Hepatocyte (in vitro differentiated cells): ENCODE data around the gene TMEM141. TPM values are rescaled to one million over a fixed set of nuclear protein-coding genes. Genes with fewer than 3 reads are reported as not detected.
"Not testable (repeated sequence)": the region's sequence is repeated elsewhere in the genome, so short reads cannot be mapped to it uniquely, and the experiment has no call there.

Experiments used
- DNase-seq: peaks from one replicate; pipeline ENCODE4 v3.0.0-alpha.2; 2016; ENCODE audit warnings: low spot score
- H2AFZ ChIP-seq: fragments of 200-600 bp; sonication (generic); 2 replicates; pipeline ENCODE4 v1.6.0; 2016; ENCODE audit warnings: antibody characterized with exemption, mild to moderate bottlenecking
- H3K27ac ChIP-seq: fragments of 200-600 bp; sonication (generic); 2 replicates; pipeline ENCODE4 v1.5.1; 2016; ENCODE audit warnings: mild to moderate bottlenecking
- H3K27me3 ChIP-seq: fragments of 200-600 bp; sonication (generic); 2 replicates; pipeline ENCODE4 v1.6.1; 2016
- H3K36me3 ChIP-seq: fragments of 200-600 bp; sonication (generic); replicated peaks from 2 replicates; pipeline ENCODE4 v1.5.1; 2016; ENCODE audit warnings: low read depth; ENCODE audit not compliant: insufficient read depth
- H3K4me1 ChIP-seq: fragments of 200-600 bp; sonication (generic); 2 replicates; pipeline ENCODE4 v1.5.1; 2016; ENCODE audit warnings: mild to moderate bottlenecking, moderate library complexity; ENCODE audit not compliant: insufficient read depth
- H3K4me2 ChIP-seq: fragments of 200-600 bp; sonication (generic); 2 replicates; pipeline ENCODE4 v1.6.0; 2016
- H3K4me3 ChIP-seq: fragments of 200-600 bp; sonication (generic); 2 replicates; pipeline ENCODE4 v1.5.1; 2016; ENCODE audit warnings: mild to moderate bottlenecking
- H3K79me2 ChIP-seq: fragments of 200-600 bp; sonication (generic); 2 replicates; pipeline ENCODE4 v1.6.0; 2017; ENCODE audit warnings: mild to moderate bottlenecking
- H3K9me2 ChIP-seq: fragments of 200-600 bp; sonication (generic); replicated peaks from 2 replicates; pipeline ENCODE4 v1.6.0; 2017; ENCODE audit warnings: mild to moderate bottlenecking; ENCODE audit not compliant: insufficient read depth
- H3K9me3 ChIP-seq: fragments of 200-600 bp; sonication (generic); 2 replicates; pipeline ENCODE4 v1.5.1; 2016; ENCODE audit warnings: low read depth, mild to moderate bottlenecking
- H4K20me1 ChIP-seq: fragments of 200-600 bp; sonication (generic); 2 replicates; pipeline ENCODE4 v1.6.0; 2016; ENCODE audit warnings: mild to moderate bottlenecking; ENCODE audit not compliant: insufficient read depth, poor library complexity, severe bottlenecking
- CTCF ChIP-seq: fragments of 200-600 bp; sonication (generic); IDR thresholded peaks from 2 replicates; pipeline ENCODE4 v1.5.1; 2016; ENCODE audit warnings: antibody characterized with exemption, mild to moderate bottlenecking; ENCODE audit not compliant: poor library complexity
- EZH2 ChIP-seq: fragments of 200-600 bp; sonication (generic); IDR thresholded peaks from 2 replicates; pipeline ENCODE4 v1.6.1; 2016; ENCODE audit warnings: antibody characterized with exemption, mild to moderate bottlenecking, borderline replicate concordance
- EZH2phosphoT487 ChIP-seq: fragments of 200-600 bp; sonication (generic); IDR thresholded peaks from one replicate; pipeline ENCODE4 v1.6.1; 2018; ENCODE audit warnings: antibody characterized with exemption, mild to moderate bottlenecking, low read depth, moderate library complexity; ENCODE audit not compliant: unreplicated experiment, severe bottlenecking
- WGBS: methylation state at CpG from one replicate; pipeline ENCODE4 v1.1.6; 2016; ENCODE audit warnings: low lambda C conversion rate; ENCODE audit errors: missing lambda C conversion rate; 5-methylcytosine and 5-hydroxymethylcytosine counted together
- polyA plus RNA-seq: library from polyadenylated mRNA; unstranded; fragments of >200 nt; fragmentation: Nextera tagmentation; extraction: Ambion mirVana; gene quantifications from 2 replicates; pipeline ENCODE4 v1.2.1, GENCODE V29; 2016
- total RNA-seq: library from RNA; depleted of rRNA; stranded (reverse); fragments of >200 nt; gene quantifications from 2 replicates; pipeline ENCODE4 v1.2.3, GENCODE V29; 2014

TMEM141 gene
- total and polyA plus RNA-seq, 2 experiments from 2014 or later: 230 to 385 TPM

GRCh38 chr9:136835932-136836904 is 45.1 kb downstream of the TMEM141 start:
- no peaks in the 10 kb centered on the region for H3K79me2 ChIP-seq
- no peak overlapping the region for H3K4me3 ChIP-seq
- no peaks in the 10 kb centered on the region for H3K27me3 ChIP-seq
- H2AFZ ChIP-seq: no peak overlapping the region
- no peaks in the 10 kb centered on the region for H3K9me3 ChIP-seq
- H3K4me2 ChIP-seq: no peak overlapping the region
- H3K27ac ChIP-seq: no peak overlapping the region
- no peaks in the 10 kb centered on the region for H3K9me2 ChIP-seq
- peaks cover 5% of the 10 kb centered on the region for H4K20me1 ChIP-seq
- TF ChIP-seq CTCF (no peak), EZH2phosphoT487 (no peak), EZH2 (no peak)
- DNase-seq: no peak
- no peaks in the 10 kb centered on the region for H3K36me3 ChIP-seq
- peaks cover 16% of the 10 kb centered on the region for H3K4me1 ChIP-seq
- WGBS: 97% methylated on average over 20 of the region's 21 CpGs

- Histone ChIP-seq H3K36me3 (no peaks in the 10 kb centered on the region), H2AFZ (no peak overlapping the region), H3K9me2 (no peaks in the 10 kb centered on the region), H3K4me2 (no peak overlapping the region), H3K27ac (no peak overlapping the region), H4K20me1 (peaks cover 5% of the 10 kb centered on the region), H3K4me1 (peaks cover 25% of the 10 kb centered on the region), H3K4me3 (no peak overlapping the region), H3K27me3 (no peaks in the 10 kb centered on the region), H3K79me2 (no peaks in the 10 kb centered on the region), H3K9me3 (no peaks in the 10 kb centered on the region)
- 95% methylated on average over 22 of the region's 27 CpGs for WGBS
- TF ChIP-seq CTCF (no peak), EZH2phosphoT487 (no peak), EZH2 (no peak)
- DNase-seq: no peak
These were observed 46.2 kb downstream of the TMEM141 start for GRCh38 chr9:136837146-136837855.

GRCh38 chr9:136837856-136838277 is 46.7 kb downstream of the TMEM141 start:
- H3K27ac ChIP-seq, H2AFZ ChIP-seq, H3K79me2 ChIP-seq, H3K36me3 ChIP-seq, H3K4me2 ChIP-seq, DNase-seq, H3K4me3 ChIP-seq, H4K20me1 ChIP-seq, H3K9me2 ChIP-seq, H3K9me3 ChIP-seq, H3K27me3 ChIP-seq: not testable (repeated sequence)
- peaks cover 31% of the 10 kb centered on the region for H3K4me1 ChIP-seq
- WGBS: 74% methylated on average over 12 of the region's 15 CpGs
